Sigmoid colon (tissue), 7 donors: ENCODE data around the gene UHRF2. TPM values are rescaled to one million over a fixed set of nuclear protein-coding genes. Genes with fewer than 3 reads are reported as not detected.

ENCODE experiments used
- DNase-seq: peaks from one replicate; pipeline ENCODE4 v3.0.0-alpha.2; 2019
- H3K27ac ChIP-seq, 4 donors: fragments of 200-600 bp; sonication (generic); one replicate each; pipeline ENCODE4 v1.5.1; 2016 to 2019; ENCODE audit warnings: mild to moderate bottlenecking in 1 of 4
- H3K27me3 ChIP-seq, 3 donors: fragments of 200-600 bp; sonication (generic); one replicate each; pipeline ENCODE4 v1.5.1; 2019; ENCODE audit warnings: mild to moderate bottlenecking in 1 of 3
- H3K36me3 ChIP-seq, 4 donors: fragments of 200-600 bp; sonication (generic); one replicate each; pipeline ENCODE4 v1.5.1; 2016 to 2019
- H3K4me1 ChIP-seq, 4 donors: fragments of 200-600 bp; sonication (generic); one replicate each; pipeline ENCODE4 v1.5.1; 2017 to 2019
- H3K4me3 ChIP-seq, 4 donors: fragments of 200-600 bp; sonication (generic); one replicate each; pipeline ENCODE4 v1.5.1; 2017 to 2019; ENCODE audit warnings: mild to moderate bottlenecking in 2 of 4, moderate library complexity in 1 of 4
- H3K9me3 ChIP-seq, 4 donors: fragments of 200-600 bp in 3 of 4; sonication (generic) in 3 of 4; one replicate each; pipeline versions ENCODE4 v1.5.1 to v1.6.1; 2013 to 2019
- CTCF ChIP-seq, 4 experiments: fragments of 450-650 bp in 3 of 4; fragments of 200-600 bp in 1 of 4; IDR thresholded peaks; one replicate each; pipeline ENCODE4 v1.5.1; 2016 to 2019; ENCODE audit warnings: antibody characterized with exemption in 4 of 4, mild to moderate bottlenecking in 3 of 4, moderate library complexity in 2 of 4
- EP300 ChIP-seq, 4 donors: sonication (generic); formaldehyde crosslinking; IDR thresholded peaks; one replicate each; pipeline ENCODE4 v1.6.1; 2017; ENCODE audit warnings: antibody characterized with exemption in 4 of 4
- POLR2A ChIP-seq, 2 donors: fragments of 450-650 bp; IDR thresholded peaks; one replicate each; pipeline ENCODE4 v1.6.1; 2016; ENCODE audit warnings: antibody characterized with exemption in 2 of 2, mild to moderate bottlenecking in 2 of 2, moderate library complexity in 2 of 2
- POLR2AphosphoS5 ChIP-seq, 4 donors: sonication (generic); formaldehyde crosslinking; IDR thresholded peaks; one replicate each; pipeline ENCODE4 v1.6.1; 2017; ENCODE audit warnings: antibody characterized with exemption in 4 of 4
- WGBS, 2 donors: extraction: QIAGEN DNeasy Blood & Tissue Kit; methylation state at CpG; one replicate each; pipeline ENCODE4 v1.1.7; 2013; 5-methylcytosine and 5-hydroxymethylcytosine counted together
- intact Hi-C: fragments of 100-400 bp; cut with DNase I; formaldehyde crosslinking; loops from one replicate; pipeline ENCODE4 v1.15.1; 2023
- polyA plus RNA-seq, 3 donors: library from polyadenylated mRNA; stranded (reverse); fragments of 200-250 nt; gene quantifications; one replicate each; pipeline ENCODE4 v1.2.3, GENCODE V29; 2013
- total RNA-seq, 4 donors: library from RNA; depleted of rRNA; stranded (reverse); fragments of >200 nt; gene quantifications; one replicate each; pipeline ENCODE4 v1.1.0, GENCODE V29; 2016
- donor health status: healthy with polysubstance abuse.
- donor health status: Bipolar disorder and iron deficiency.
- donor health status: healthy.

UHRF2 gene
- total and polyA plus RNA-seq, 7 donors = 7.6 to 55.6 (median 49.1) TPM

DNA sequence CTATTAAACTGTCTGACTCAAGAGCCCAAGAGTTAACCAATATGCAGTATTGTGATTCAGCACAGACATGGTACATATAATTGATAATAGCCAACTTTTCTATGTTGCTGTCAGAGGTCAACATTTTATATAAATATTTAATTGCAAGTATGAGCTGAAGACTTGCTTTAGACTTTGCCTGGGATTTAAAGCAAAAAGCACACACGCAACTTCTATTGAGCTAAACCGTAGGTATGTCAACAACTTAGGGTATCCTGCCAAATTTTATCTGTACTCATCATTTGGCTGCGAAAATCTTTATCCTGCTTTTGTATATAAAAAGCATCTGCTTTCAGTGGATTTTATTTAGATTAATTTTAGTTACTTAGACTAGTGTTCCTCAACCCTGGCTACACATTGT lies 27.4 kb downstream of the UHRF2 start:
- Histone ChIP-seq H3K4me3 (no peak overlapping the region), H3K27ac (no peak overlapping the region), H3K27me3 (no peaks in the 10 kb centered on the region), H3K4me1 (peaks cover 0 to 68% (median 47%) of the 10 kb centered on the region in 4 donors), H3K9me3 (no peaks in the 10 kb centered on the region), H3K36me3 (peaks cover 0 to 9% (median 1%) of the 10 kb centered on the region in 4 donors)
- no peak for TF ChIP-seq CTCF (IDR thresholded peaks at IDR 0.05)
- no peak for TF ChIP-seq EP300 (IDR thresholded peaks at IDR 0.05)
- no peak for TF ChIP-seq POLR2A (IDR thresholded peaks at IDR 0.05)
- no peak for TF ChIP-seq POLR2AphosphoS5 (IDR thresholded peaks at IDR 0.05)
- WGBS, 2 donors = 82 to 89% methylated on average over 3 of the region's 3 CpGs
- no peak for DNase-seq
- intact Hi-C loops = no loop called here

GRCh38 chr9:6441269-6441668 lies 28.3 kb downstream of the UHRF2 start:
- WGBS, 2 donors = 88 to 91% methylated on average over 1 of the region's 1 CpG
- Histone ChIP-seq H3K27ac (no peak overlapping the region), H3K4me1 (peaks cover 0 to 68% (median 47%) of the 10 kb centered on the region in 4 donors), H3K36me3 (peaks cover 0 to 9% (median 1%) of the 10 kb centered on the region in 4 donors), H3K27me3 (no peaks in the 10 kb centered on the region), H3K9me3 (no peaks in the 10 kb centered on the region), H3K4me3 (no peak overlapping the region)
- TF ChIP-seq CTCF (IDR thresholded peaks at IDR 0.05) (no peak), EP300 (IDR thresholded peaks at IDR 0.05) (no peak), POLR2AphosphoS5 (IDR thresholded peaks at IDR 0.05) (no peak), POLR2A (IDR thresholded peaks at IDR 0.05) (no peak)
- DNase-seq = no peak
- intact Hi-C loops = no loop called here

- Histone ChIP-seq H3K27me3 (no peaks in the 10 kb centered on the region), H3K27ac (peak overlapping the region in 2 of 4 donors; percentile 3 to 5), H3K4me3 (no peak overlapping the region), H3K9me3 (no peaks in the 10 kb centered on the region), H3K36me3 (no peaks in the 10 kb centered on the region), H3K4me1 (peaks cover 0 to 73% (median 49%) of the 10 kb centered on the region in 4 donors)
- DNase-seq = no peak
- intact Hi-C loops = no loop called here
- TF ChIP-seq EP300 (IDR thresholded peaks at IDR 0.05) = no peak
- TF ChIP-seq POLR2AphosphoS5 (IDR thresholded peaks at IDR 0.05) = no peak
- no peak for TF ChIP-seq CTCF (IDR thresholded peaks at IDR 0.05)
- TF ChIP-seq POLR2A (IDR thresholded peaks at IDR 0.05) = no peak
- 42 to 49% methylated on average over 1 of the region's 1 CpG for WGBS, 2 donors
These were observed 30.7 kb downstream of the UHRF2 start for GRCh38 chr9:6443661-6444060.

DNA sequence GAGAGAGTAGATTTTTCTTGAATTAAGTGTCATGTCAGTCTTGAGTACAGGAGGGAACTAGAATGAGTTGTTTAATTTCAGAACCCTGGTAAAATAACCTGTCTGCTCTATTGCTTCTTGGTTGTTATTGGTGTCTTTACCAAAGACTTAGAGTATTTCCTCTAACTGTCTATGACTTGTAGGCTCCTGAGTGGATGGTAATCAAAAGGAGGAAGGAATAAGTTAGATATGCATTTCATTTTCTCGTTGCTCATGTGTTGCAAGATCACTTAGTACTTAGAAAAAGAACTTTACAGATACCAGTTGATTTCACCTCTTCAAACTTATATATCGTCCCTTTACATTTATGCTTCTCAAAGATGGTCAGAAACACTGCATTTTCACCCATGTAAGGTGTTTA lies 31.1 kb downstream of the UHRF2 start:
- no peak for DNase-seq
- intact Hi-C loops = no loop called here
- H3K27ac ChIP-seq = peak overlapping the region in 1 of 4 donors; percentile 5
- H3K4me1 ChIP-seq = peaks cover 0 to 73% (median 50%) of the 10 kb centered on the region in 4 donors
- no peaks in the 10 kb centered on the region for H3K27me3 ChIP-seq
- H3K9me3 ChIP-seq = no peaks in the 10 kb centered on the region
- TF ChIP-seq EP300 (IDR thresholded peaks at IDR 0.05) (no peak), POLR2A (IDR thresholded peaks at IDR 0.05) (no peak), POLR2AphosphoS5 (IDR thresholded peaks at IDR 0.05) (no peak), CTCF (IDR thresholded peaks at IDR 0.05) (no peak)
- no peaks in the 10 kb centered on the region for H3K36me3 ChIP-seq
- WGBS, 2 donors = 66 to 67% methylated on average over 2 of the region's 2 CpGs
- no peak overlapping the region for H3K4me3 ChIP-seq

- intact Hi-C loops = no loop called here
- no peaks in the 10 kb centered on the region for H3K36me3 ChIP-seq
- 83 to 88% methylated on average over 1 of the region's 1 CpG for WGBS, 2 donors
- H3K27ac ChIP-seq = no peak overlapping the region
- peaks cover 0 to 62% (median 51%) of the 10 kb centered on the region in 4 donors for H3K4me1 ChIP-seq
- no peaks in the 10 kb centered on the region for H3K27me3 ChIP-seq
- no peak overlapping the region for H3K4me3 ChIP-seq
- no peak for DNase-seq
- TF ChIP-seq POLR2AphosphoS5 (IDR thresholded peaks at IDR 0.05) (no peak), CTCF (IDR thresholded peaks at IDR 0.05) (no peak), EP300 (IDR thresholded peaks at IDR 0.05) (no peak), POLR2A (IDR thresholded peaks at IDR 0.05) (no peak)
- H3K9me3 ChIP-seq = no peaks in the 10 kb centered on the region
These were observed 36.1 kb downstream of the UHRF2 start for GRCh38 chr9:6449086-6449485.
